HepG2 (cell line): ENCODE results near the gene CFTR.

ENCODE experiments used
- CEBPG ChIP-seq: IDR thresholded peaks from 2 replicates; pipeline ENCODE4 v1.6.1; 2016
- ZNF138 ChIP-seq: sonication (generic); formaldehyde crosslinking; IDR thresholded peaks from 2 replicates; pipeline ENCODE4 v1.5.0; 2020; ENCODE audit warnings: mild to moderate bottlenecking, low read depth, missing genetic modification reagents
- ZNF143 ChIP-seq: sonication (generic); formaldehyde crosslinking; IDR thresholded peaks from 2 replicates; pipeline ENCODE4 v1.4.0; 2020; ENCODE audit warnings: missing genetic modification reagents

GRCh38 chr7:117707080-117707479 lies 227.3 kb downstream of the CFTR start:
- TF ChIP-seq CEBPG (CRISPR knock-in tag) (no peak), ZNF143 (no peak), ZNF138 (no peak)
